Activated T-helper 2 cell treated with anti-CD3 and anti-CD28 coated beads, Interferon-gamma antibody, Interleukin-2, Interleukin-4, amounts not matched to agents 10 μg/mL and 5 μg/mL and 100 μg/mL, durations not matched to agents 14 hours and 24 hours and 36 hours (primary cell): ENCODE data around the gene FOSB. TPM values are rescaled to one million over a fixed set of nuclear protein-coding genes. Genes with fewer than 3 reads are reported as not detected.

Experiments
- DNase-seq: peaks from one replicate; pipeline ENCODE4 v3.0.0; 2021; ENCODE audit warnings: low spot score
- H3K27ac Mint-ChIP-seq: one replicate; pipeline ENCODE4 v1.8.0; 2021; ENCODE audit warnings: mixed read lengths
- H3K27me3 Mint-ChIP-seq: one replicate; pipeline ENCODE4 v1.8.0; 2021; ENCODE audit warnings: low read depth, mixed read lengths
- H3K36me3 Mint-ChIP-seq: one replicate; pipeline ENCODE4 v1.8.0; 2021; ENCODE audit warnings: low read depth, mixed read lengths
- H3K4me1 Mint-ChIP-seq: one replicate; pipeline ENCODE4 v1.8.0; 2021; ENCODE audit warnings: low read depth, mixed read lengths
- H3K4me3 Mint-ChIP-seq: one replicate; pipeline ENCODE4 v1.8.0; 2021; ENCODE audit warnings: low read depth, mild to moderate bottlenecking, moderate library complexity, mixed read lengths
- H3K9me3 Mint-ChIP-seq: one replicate; pipeline ENCODE4 v1.8.0; 2021; ENCODE audit warnings: mixed read lengths
- intact Hi-C: fragments of 100-400 bp; cut with micrococcal nuclease; formaldehyde crosslinking; loops from one replicate; pipeline ENCODE4 v1.15.1; 2023
- total RNA-seq: library from RNA; stranded (reverse); gene quantifications from 2 replicates; pipeline ENCODE4 v1.2.3, GENCODE V29; 2022

Gene FOSB
- total RNA-seq, 1 donor from 2014 or later = 10.2 TPM

DNA sequence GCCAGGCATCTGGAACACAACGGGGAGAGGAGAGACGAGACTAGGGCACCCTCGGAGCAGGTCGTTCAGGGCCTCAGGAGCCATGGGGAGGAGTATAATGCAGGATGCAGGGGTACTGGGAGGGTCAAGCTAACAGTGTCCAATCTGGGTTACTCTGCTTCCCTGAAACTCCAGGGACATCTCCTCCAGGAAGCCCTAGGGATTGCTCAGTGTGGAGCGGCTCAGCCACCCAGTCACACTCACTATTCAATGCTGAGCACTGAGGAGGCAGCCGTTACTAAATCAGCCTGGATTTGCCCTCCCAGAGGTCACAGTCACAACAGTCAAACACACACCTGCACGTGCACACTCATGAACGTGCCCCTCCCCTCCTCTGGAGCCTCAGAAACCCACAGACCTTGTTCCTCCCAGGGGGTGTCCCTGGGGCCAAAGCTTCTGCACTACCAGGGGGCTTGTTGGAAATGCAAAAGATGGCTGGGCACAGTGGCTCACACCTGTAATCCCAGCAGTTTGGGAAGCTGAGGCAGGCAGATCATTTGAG lies 6.9 kb upstream of the FOSB start:
- no peak overlapping the region for H3K4me3 Mint-ChIP-seq
- H3K9me3 Mint-ChIP-seq = no peaks in the 10 kb centered on the region
- no peak for DNase-seq
- no peak overlapping the region for H3K27ac Mint-ChIP-seq
- H3K27me3 Mint-ChIP-seq = peaks cover 10% of the 10 kb centered on the region
- H3K4me1 Mint-ChIP-seq = peaks cover 7% of the 10 kb centered on the region
- intact Hi-C loops = no loop called here
- H3K36me3 Mint-ChIP-seq = no peaks in the 10 kb centered on the region

DNA sequence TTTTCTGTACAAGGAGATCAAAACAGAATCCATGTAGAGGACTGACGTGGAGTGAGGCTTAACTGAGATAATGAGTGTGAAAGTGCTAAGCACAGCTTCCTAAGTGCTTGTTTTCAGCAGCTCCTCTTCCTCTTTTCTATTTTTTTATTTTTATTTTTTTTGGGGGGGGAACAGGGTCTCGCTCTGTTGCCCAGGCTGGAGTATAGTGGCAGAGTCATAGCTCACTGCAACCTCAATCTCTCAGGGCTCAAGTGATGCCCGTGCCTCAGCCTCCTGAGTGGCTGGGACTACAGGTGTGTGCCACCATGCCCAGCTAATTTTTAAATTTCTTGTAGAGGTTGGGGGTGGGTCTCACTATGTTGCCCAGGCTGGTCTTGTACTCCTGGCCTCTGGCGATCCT lies 5.6 kb upstream of the FOSB start:
- H3K9me3 Mint-ChIP-seq = no peaks in the 10 kb centered on the region
- H3K27me3 Mint-ChIP-seq = peaks cover 16% of the 10 kb centered on the region
- intact Hi-C loops = no loop called here
- DNase-seq = no peak
- H3K36me3 Mint-ChIP-seq = no peaks in the 10 kb centered on the region
- no peak overlapping the region for H3K27ac Mint-ChIP-seq
- H3K4me1 Mint-ChIP-seq = peaks cover 2% of the 10 kb centered on the region
- no peak overlapping the region for H3K4me3 Mint-ChIP-seq

DNA sequence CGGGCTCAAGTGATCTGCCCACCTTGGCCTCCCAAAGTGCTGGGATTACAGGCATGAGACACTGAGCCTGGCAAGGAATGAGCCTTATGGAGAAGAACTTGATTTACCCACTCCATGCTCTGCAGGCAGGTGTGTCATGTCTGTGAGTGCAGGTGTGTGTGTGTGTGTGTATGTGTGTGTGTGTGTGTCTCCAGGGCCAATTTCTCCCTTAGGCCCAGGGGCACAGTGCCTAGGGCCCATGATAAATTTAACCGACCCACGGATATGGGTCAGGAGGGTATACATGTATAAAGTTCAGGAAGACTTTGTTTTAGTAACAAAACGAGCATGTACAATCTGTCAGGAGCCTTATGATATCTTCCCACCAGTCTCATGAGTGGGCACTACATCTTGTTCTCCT lies 4.6 kb upstream of the FOSB start:
- Mint-ChIP-seq H3K27me3 (peaks cover 17% of the 10 kb centered on the region), H3K4me3 (no peak overlapping the region), H3K9me3 (no peaks in the 10 kb centered on the region), H3K4me1 (peaks cover 4% of the 10 kb centered on the region), H3K27ac (no peak overlapping the region), H3K36me3 (no peaks in the 10 kb centered on the region)
- DNase-seq = no peak
- intact Hi-C loops = no loop called here

DNA sequence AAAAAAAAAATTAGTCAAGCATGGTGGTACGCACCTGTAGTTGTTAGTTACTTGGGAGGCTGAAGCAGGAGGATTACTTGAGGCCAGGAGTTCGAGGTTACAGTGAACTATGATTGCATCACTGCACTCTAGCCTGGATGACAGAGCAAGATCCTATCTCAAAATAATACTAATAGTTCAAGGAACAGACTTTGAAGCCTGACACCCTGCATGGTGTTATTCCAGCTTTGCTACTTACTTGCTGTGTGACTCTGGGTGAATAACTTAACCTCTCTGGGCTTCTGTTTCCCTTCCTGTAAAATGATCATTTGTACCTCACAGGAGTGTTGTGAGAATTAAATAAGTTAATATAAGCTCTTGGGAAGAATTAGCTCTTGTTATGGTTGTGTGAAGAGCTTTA lies 3.5 kb upstream of the FOSB start:
- H3K9me3 Mint-ChIP-seq = no peaks in the 10 kb centered on the region
- intact Hi-C loops = no loop called here
- no peak overlapping the region for H3K4me3 Mint-ChIP-seq
- H3K36me3 Mint-ChIP-seq = no peaks in the 10 kb centered on the region
- peaks cover 17% of the 10 kb centered on the region for H3K27me3 Mint-ChIP-seq
- no peak overlapping the region for H3K27ac Mint-ChIP-seq
- H3K4me1 Mint-ChIP-seq = peaks cover 7% of the 10 kb centered on the region
- no peak for DNase-seq

DNA sequence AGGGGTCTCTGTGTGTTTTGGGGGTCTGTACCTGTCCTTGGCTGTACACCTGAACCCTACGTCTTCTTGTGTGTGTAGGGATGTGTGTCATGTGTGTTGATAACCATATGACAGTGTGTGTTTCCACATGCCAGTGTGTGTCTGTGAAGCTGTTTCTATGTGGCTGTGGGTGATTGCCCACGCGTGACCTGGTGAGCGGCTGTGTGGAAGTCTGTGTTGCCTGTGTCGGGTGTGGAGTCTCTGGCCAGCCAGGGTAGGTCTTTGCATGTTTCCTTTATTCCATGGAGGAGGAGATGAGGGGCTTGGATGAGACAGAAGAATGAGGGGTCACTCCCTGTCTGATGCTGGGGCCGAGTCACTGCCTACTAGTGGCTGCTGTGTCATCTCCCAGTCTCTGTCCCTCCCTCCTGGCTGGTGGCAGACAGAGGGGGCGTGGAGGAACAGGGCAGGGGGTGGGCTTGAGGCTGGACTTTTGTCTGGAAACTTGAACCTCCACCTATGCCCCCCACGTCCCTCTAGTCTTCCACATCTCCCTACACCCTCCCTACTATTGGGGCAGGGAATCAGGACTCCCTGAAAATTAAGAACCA lies 2.8 kb upstream of the FOSB start:
- Mint-ChIP-seq H3K36me3 (no peaks in the 10 kb centered on the region), H3K9me3 (no peaks in the 10 kb centered on the region), H3K4me3 (no peak overlapping the region), H3K4me1 (peaks cover 11% of the 10 kb centered on the region), H3K27ac (no peak overlapping the region), H3K27me3 (peaks cover 17% of the 10 kb centered on the region)
- intact Hi-C loops = loop anchor here (5.0 kb wide), 1 partner anchor 373 kb away; the partner anchor contains the start of gene PPP1R37
- DNase-seq = no peak

DNA sequence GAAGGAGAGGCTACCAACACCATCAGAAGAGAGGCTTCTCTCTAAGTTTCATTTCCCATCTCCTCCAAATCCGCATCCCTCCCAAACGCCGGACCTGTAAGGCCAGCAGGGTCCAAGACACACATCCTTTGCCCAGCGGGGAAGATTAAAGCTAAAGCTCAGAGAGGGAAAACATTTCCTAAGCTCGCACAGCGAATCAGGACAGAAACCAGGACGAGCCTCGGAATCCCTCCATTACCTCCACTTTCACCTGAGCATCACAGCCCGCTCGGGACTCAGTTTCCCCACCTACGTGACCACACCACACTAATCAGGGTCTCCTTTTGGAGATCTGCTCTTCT lies 711 bp upstream of the FOSB start:
- intact Hi-C loops = loop anchor here (1.0 to 5.0 kb wide), 2 partner anchors 16 to 375 kb away; partner anchors contain the start of gene PPP1R37
- peaks cover 14% of the 10 kb centered on the region for H3K36me3 Mint-ChIP-seq
- no peak for DNase-seq
- peaks cover 25% of the 10 kb centered on the region for H3K27me3 Mint-ChIP-seq
- H3K9me3 Mint-ChIP-seq = no peaks in the 10 kb centered on the region
- H3K4me1 Mint-ChIP-seq = peaks cover 16% of the 10 kb centered on the region
- peak overlapping the region; percentile 86 for H3K4me3 Mint-ChIP-seq
- peak overlapping the region; percentile 33 for H3K27ac Mint-ChIP-seq

DNA sequence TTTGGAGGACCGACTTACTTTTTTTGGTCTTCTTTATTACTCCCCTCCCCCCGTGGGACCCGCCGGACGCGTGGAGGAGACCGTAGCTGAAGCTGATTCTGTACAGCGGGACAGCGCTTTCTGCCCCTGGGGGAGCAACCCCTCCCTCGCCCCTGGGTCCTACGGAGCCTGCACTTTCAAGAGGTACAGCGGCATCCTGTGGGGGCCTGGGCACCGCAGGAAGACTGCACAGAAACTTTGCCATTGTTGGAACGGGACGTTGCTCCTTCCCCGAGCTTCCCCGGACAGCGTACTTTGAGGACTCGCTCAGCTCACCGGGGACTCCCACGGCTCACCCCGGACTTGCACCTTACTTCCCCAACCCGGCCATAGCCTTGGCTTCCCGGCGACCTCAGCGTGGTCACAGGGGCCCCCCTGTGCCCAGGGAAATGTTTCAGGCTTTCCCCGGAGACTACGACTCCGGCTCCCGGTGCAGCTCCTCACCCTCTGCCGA lies 409 bp downstream of the FOSB start:
- H3K36me3 Mint-ChIP-seq = peaks cover 24% of the 10 kb centered on the region
- H3K4me3 Mint-ChIP-seq = peak overlapping the region; percentile 86
- no peaks in the 10 kb centered on the region for H3K9me3 Mint-ChIP-seq
- peaks cover 23% of the 10 kb centered on the region for H3K4me1 Mint-ChIP-seq
- H3K27me3 Mint-ChIP-seq = peaks cover 34% of the 10 kb centered on the region
- intact Hi-C loops = loop anchor here (2.0 to 5.0 kb wide), 2 partner anchors 25 to 376 kb away; partner anchors contain the start of gene PPP1R37
- peak overlapping the region; percentile 86 for H3K27ac Mint-ChIP-seq
- peak; percentile 63 for DNase-seq

DNA sequence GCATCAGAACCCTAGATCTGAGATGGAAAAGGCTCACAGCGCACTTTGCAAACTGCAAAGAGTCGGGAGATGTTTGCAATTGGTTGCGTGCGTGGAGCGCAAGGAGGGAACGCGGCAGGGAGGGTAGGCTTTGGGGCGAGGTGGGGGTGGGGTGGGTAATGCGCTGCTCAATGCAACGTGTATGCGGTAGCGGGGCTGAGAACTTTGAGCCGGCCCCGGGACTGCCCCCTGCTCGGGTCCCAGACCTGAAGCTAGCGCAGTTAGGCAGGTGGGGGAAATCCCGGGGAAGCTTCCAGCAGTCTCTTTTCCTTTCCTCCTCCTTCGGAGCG lies 971 bp downstream of the FOSB start:
- peaks cover 39% of the 10 kb centered on the region for H3K27me3 Mint-ChIP-seq
- H3K4me3 Mint-ChIP-seq = peak overlapping the region; percentile 86
- peak overlapping the region; percentile 86 for H3K27ac Mint-ChIP-seq
- H3K36me3 Mint-ChIP-seq = peaks cover 29% of the 10 kb centered on the region
- peaks cover 23% of the 10 kb centered on the region for H3K4me1 Mint-ChIP-seq
- no peaks in the 10 kb centered on the region for H3K9me3 Mint-ChIP-seq
- intact Hi-C loops = loop anchor here (1.0 to 5.0 kb wide), 4 partner anchors 10 to 376 kb away; partner anchors contain the start of gene PPP1R37
- no peak for DNase-seq

DNA sequence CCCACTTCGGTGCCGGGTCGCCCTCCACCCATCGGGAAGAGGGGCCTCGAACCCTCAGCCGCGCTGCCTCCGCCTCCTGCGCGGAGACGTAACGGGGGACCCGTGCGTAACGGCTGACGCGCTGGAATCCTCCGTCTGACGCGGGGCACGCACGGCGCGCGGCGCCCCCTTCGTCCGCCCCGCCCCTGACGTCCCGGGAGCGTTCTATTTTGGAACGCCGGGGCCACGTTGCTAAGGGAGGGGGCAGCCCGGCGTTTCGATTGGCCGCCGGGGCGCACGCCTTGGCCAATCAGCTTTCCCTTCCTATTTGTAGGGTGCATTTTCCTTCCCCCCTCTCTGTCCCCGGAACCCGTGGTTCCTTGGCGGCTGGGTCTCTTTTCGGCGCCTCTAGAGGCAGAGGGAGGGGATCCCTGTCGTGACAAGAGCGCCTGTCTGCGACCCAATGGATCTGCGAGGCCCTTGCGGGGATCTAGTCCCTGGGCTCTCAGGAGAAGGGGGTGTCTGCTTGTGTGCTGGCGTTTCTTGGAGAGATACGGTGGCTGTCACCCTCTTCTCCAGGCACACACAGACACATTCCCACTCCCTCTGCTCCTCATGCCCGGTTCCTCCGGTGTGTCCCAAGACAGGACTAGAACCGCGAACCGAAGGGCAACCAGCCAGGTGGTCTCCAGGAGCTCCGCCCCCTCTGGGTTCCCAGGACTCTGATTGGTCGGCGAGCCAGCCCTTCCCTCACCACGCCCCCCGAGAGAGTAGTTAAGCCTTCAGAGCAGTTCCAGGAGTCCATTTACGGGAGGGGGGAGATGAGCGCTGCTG lies 1.5 kb downstream of the FOSB start:
- H3K4me1 Mint-ChIP-seq = peaks cover 23% of the 10 kb centered on the region
- peaks cover 30% of the 10 kb centered on the region for H3K36me3 Mint-ChIP-seq
- peak; percentile 93 for DNase-seq
- H3K27ac Mint-ChIP-seq = peak overlapping the region; percentile 91
- intact Hi-C loops = loop anchor here (1.0 to 5.0 kb wide), 4 partner anchors 9 to 377 kb away; partner anchors contain the start of gene PPP1R37
- no peaks in the 10 kb centered on the region for H3K9me3 Mint-ChIP-seq
- H3K4me3 Mint-ChIP-seq = peak overlapping the region; percentile 86
- peaks cover 44% of the 10 kb centered on the region for H3K27me3 Mint-ChIP-seq

DNA sequence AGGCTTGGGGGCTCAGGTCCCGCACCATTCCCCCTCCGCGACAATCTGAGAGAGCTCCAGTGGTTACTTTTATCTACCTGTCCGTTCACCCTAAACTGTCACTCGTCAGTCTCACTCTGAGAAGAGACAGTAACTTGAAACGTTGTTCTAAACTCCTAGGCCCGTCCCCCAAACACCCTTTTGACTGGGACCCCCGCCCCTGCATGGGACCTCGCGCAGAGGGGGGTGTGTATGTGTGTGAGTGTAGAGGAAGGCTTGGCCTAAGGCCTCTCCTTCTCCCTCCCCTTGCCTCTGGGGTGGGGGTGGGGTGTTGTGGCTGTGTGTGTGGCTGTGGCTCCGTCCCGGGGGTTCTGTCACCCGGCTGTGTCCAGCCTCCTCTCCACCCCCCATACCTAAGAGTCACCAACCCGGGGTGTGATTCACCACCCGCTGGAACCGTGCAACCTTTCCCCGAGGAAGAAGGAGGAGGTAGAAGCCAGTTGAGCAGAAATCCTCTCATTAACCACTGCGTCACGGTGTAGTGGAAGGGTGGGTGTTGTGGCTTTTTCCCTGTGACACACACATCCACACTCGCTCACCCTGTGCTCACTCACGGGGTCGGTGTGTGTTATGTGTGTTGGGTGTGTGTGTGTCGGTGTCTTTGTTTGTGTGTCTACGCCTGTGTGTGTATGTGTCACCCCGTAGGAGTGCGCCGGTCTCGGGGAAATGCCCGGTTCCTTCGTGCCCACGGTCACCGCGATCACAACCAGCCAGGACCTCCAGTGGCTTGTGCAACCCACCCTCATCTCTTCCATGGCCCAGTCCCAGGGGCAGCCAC lies 2.4 kb downstream of the FOSB start:
- peak; percentile 48 for DNase-seq
- peaks cover 38% of the 10 kb centered on the region for H3K36me3 Mint-ChIP-seq
- no peaks in the 10 kb centered on the region for H3K9me3 Mint-ChIP-seq
- H3K4me3 Mint-ChIP-seq = peak overlapping the region; percentile 86
- H3K4me1 Mint-ChIP-seq = peaks cover 26% of the 10 kb centered on the region
- peak overlapping the region; percentile 91 for H3K27ac Mint-ChIP-seq
- peaks cover 46% of the 10 kb centered on the region for H3K27me3 Mint-ChIP-seq
- intact Hi-C loops = loop anchor here (1.0 to 5.0 kb wide), 4 partner anchors 8 to 378 kb away; partner anchors contain the start of gene PPP1R37

DNA sequence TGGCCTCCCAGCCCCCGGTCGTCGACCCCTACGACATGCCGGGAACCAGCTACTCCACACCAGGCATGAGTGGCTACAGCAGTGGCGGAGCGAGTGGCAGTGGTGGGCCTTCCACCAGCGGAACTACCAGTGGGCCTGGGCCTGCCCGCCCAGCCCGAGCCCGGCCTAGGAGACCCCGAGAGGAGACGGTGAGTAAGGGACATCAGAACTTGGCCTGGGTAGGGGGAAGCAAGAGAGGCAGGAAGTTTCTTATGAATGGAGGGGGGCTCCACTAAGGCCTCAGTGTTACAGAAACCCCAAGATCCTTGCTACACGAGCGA lies 2.9 kb downstream of the FOSB start:
- intact Hi-C loops = no loop called here
- H3K9me3 Mint-ChIP-seq = no peaks in the 10 kb centered on the region
- H3K4me3 Mint-ChIP-seq = peak overlapping the region; percentile 86
- peaks cover 26% of the 10 kb centered on the region for H3K4me1 Mint-ChIP-seq
- H3K36me3 Mint-ChIP-seq = peaks cover 39% of the 10 kb centered on the region
- no peak overlapping the region for H3K27ac Mint-ChIP-seq
- peaks cover 47% of the 10 kb centered on the region for H3K27me3 Mint-ChIP-seq
- DNase-seq = peak; percentile 43

DNA sequence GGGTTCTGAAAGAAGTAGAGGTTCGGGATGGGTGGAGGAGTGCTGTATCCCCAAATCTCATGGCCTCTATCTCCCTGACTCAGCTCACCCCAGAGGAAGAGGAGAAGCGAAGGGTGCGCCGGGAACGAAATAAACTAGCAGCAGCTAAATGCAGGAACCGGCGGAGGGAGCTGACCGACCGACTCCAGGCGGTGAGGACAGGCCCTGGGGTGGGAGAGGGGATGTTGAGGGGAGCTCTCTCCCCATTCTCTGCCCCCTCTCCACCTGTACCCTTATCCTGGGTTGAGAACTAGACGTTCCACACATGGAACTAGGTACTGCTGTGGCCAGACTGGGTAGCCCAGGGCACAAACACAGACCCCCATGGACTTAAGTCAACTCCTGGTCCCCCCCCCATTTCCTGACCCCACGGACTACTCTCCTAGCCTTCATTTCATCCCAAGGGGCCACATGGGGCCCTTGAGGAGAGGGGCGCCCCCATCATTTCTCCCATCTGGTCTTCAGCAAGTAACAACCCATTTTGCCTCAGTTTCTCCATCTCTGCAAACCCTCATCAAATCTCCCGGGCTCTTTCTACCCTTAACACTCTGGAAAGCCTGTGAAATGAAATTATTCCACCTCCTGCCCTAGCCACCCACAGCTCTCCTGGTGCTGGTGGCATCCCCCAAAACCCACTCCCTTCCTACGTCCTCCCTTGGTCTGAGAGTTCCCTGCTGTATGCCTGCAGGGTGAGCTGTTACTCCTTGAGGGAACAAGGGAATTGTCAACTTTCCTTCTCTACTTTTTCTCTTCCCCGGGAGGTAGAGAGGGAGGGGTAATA lies 3.5 kb downstream of the FOSB start:
- no peak overlapping the region for H3K27ac Mint-ChIP-seq
- H3K9me3 Mint-ChIP-seq = no peaks in the 10 kb centered on the region
- H3K36me3 Mint-ChIP-seq = peaks cover 39% of the 10 kb centered on the region
- H3K4me3 Mint-ChIP-seq = no peak overlapping the region
- H3K27me3 Mint-ChIP-seq = peaks cover 47% of the 10 kb centered on the region
- no peak for DNase-seq
- peaks cover 29% of the 10 kb centered on the region for H3K4me1 Mint-ChIP-seq
- intact Hi-C loops = no loop called here
